H1 (cell line): Measurements from ENCODE around the gene COG7.

Experiments used
- CTCF ChIP-seq, 3 experiments: IDR thresholded peaks; 1 replicate in 2 of 3; 2 replicates in 1 of 3; pipeline versions ENCODE4 v1.5.1 to v1.6.1; 2011; ENCODE audit warnings: low read length in 3 of 3, mild to moderate bottlenecking in 3 of 3, inconsistent platforms in 2 of 3, low read depth in 1 of 3, moderate library complexity in 1 of 3; ENCODE audit not compliant: insufficient read depth in 1 of 3; ENCODE audit errors: control extremely low read depth in 1 of 3
- MAX ChIP-seq: IDR thresholded peaks from 2 replicates; pipeline ENCODE4 v1.6.1; 2012; ENCODE audit warnings: inconsistent platforms
- POLR2A ChIP-seq, 2 experiments: IDR thresholded peaks; 1 replicate in 1 of 2; 2 replicates in 1 of 2; pipeline ENCODE4 v1.6.1; 2011; ENCODE audit warnings: low read depth in 2 of 2, low read length in 2 of 2, mild to moderate bottlenecking in 2 of 2; ENCODE audit errors: control extremely low read depth in 1 of 2

GRCh38 chr16:23478566-23478965, 25.6 kb upstream of the COG7 start:
- TF ChIP-seq CTCF (IDR thresholded peaks at IDR 0.05; ENCODE audit: control extremely low read depth in 1 of 3, insufficient read depth in 1 of 3, low read depth in 1 of 3, low read length in 3 of 3) (no peak), POLR2A (IDR thresholded peaks at IDR 0.05; ENCODE audit: control extremely low read depth in 1 of 2, low read depth in 2 of 2, low read length in 2 of 2) (no peak), MAX (no peak)
